Left hindlimb (tissue), 1 donor: ENCODE results near the gene PTK7.

Experiments
- DNase-seq: peaks from one replicate; pipeline ENCODE4 v3.0.0-alpha.2; 2018

Gene PTK7

DNA sequence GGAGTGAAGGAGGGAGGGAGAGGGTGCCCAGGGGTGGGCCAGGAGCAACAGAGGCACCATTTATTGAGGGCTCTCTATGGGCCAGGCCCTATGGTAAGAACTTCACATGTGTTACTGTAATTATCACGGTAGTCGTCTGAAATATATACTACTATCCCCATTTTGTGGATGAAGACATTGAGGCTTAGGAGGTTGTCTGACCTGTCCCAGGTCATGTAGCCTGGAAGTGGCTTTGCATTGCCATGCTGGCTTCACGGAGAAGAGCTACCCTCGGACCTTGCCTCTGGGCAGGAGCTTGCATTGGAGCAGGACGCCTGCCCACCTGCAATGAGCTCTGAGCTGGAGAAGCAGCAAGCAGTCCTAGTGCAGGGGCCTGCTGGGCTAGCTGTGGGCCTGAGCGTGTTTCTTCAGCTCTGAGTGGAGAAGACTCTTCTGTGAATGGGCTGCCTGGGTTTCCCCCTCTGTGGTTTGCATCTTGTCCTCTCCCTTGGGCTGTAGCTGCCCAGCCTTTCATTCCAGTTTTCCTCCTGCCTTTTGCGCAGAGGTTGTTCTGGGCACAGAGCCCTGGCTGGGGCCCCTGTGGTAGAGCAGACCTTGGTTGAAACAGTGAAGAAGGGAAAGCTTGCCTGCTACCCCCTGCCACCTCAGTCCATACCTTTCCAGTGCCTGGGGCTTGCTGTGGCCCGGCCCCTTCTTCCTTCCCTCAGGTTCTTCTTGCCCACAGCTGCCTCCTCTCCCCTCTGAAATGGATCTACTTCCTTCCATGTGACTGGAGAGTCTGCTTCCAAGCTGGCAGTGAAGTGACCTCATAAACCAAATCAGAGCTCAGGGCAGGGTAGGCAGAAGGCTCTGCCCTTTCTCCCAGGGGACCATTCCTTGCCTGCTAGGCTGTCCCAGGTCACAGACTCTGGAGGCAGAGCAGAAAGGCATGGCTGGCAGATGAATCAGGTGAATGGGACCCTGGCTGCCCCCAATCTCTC lies 70.9 kb downstream of the PTK7 start:
- no peak for DNase-seq

DNA sequence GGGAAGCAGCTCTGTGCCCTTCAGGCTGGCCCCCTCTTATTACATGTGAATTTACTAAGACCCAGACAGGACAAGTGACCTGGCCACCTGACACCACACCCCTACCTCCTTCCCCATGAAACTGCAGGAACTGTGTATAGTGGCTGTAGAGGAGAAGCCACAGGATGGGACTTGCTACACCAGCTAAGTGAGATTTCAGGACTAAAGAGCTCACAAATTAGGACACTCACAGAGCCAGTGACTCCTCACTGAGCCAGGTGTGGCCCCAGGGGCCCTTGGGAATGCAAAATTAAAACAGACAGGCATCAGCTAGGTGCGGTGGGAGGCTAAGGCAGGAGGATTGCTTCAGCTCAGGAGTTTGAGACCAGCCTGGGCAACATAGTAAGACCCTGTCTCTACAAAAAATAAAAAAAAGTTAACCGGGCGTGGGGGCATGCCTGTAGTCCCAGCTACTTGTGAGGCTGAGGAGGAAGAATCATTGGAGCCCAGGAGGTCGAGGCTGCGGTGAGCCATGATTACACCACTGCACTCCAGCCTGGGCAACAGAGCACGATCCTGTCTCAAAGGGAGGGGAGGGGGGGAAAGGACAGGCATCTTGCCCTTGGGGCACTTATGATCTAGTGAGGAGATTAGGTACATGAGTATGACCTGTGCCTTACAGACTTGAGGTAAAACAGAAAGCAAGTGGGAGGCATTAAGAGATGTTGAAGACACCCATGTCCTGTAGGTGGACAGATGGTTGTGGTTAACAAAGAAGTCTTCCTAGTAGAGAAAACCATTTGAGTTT lies 71.8 kb downstream of the PTK7 start:
- no peak for DNase-seq

DNA sequence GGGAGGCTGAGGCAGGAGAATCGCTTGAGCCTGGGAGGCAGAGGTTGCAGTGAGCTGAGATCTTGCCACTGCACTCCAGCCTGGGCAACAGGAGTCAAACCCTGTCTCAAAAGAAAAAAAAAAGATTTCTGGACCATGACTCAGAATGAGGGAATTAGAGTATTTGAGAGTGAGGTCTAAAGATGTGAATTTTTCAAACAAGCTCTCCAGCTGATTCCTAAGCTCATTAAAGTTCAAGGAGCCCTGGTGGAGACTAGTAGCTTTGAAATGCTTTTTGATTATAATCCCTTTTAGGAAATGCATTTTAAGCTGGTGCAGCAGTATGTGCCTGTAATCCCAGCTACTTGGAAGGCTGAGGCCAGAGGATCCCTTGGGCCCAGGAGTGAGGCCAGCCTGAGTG lies 73.2 kb downstream of the PTK7 start:
- DNase-seq: no peak

DNA sequence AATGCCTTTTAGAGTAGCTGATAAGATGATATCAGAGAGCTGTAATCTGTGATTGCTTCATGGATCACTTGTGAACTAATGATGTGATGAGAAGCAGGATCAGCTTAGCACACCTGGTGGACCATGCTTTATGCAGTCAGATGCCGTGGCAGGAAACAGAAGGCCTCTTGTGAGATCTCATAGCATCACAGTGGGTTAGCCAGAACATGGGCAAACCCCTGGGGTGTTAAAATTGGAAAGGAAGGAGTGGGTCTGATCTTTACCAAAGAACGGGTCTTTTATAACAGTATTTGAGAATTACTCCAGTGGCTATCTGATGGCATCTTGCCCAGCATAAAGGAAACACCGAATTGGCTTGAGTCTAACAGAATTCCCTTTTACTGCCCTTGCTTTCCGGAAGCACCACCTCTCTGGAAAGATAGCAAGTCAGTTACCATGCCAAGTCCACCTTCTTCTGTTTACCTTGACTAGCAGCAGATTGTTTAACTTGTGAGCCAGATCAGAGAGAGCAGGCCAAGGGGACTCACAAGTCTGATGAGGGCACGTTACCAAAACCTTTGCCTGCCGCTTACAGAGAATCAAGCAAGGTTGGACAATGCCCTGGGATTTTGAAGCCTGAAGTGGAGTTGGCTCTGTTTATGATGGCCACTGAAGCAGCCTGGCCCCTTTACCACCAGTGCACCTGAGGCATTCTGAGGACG lies 74.1 kb downstream of the PTK7 start:
- no peak for DNase-seq

DNA sequence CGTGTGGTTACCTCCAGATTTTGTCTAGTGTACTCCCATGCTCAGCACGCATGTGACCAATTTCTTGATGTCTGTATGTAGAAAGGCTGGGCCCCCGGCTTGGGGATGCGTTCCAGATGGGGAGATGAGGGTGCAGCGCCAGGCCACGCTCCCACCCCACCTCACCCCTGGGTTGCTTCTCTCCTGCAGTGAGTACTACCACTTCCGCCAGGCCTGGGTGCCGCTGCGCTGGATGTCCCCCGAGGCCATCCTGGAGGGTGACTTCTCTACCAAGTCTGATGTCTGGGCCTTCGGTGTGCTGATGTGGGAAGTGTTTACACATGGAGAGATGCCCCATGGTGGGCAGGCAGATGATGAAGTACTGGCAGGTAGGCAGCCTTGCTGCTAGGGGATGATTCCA lies 83.5 kb downstream of the PTK7 start:
- DNase-seq: no peak

DNA sequence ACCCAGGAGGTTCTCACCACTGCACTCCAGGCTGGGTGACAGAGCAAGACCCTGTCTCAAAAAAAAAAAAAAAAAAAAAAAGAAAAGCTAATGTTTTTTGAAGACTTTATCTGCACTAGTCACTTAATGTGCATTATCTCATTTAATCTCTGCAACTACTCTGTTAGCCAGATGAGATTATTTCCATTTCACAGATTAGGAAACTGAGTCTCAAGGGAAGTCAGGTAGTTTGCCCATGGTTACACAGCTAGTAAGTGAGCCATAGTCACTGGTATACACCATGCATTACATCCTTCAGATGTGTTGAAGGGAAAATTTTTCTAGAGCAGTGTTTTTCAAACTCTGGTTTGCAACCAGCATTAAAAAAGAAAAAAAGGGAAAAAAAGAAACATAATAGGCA lies 87.8 kb downstream of the PTK7 start:
- DNase-seq: no peak

DNA sequence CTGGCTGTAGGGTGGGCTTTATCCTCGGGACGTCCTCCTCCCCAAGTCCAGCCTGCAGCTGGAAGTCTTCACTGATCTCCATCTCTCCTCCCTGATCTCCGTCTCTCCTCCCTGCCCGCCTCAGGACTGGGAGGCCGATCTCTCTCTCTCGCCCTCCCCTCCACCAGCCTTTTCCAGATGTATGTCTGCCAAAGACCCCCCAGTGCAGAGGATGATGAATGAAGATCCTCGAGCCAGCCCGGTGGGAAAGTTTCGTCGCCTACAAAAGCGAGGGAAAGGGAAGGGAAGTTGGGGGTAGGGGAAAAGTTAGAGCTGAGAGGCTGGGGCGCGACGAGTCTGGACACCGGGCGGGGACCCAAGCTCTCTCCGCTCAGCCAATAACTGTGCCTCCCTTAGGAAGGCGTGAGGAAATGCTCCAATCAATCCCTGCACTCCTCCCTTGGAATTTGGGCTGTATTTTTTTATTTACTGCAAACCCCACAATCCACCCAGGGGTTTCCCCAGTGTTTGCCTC lies 94.4 kb downstream of the PTK7 start:
- DNase-seq: no peak

DNA sequence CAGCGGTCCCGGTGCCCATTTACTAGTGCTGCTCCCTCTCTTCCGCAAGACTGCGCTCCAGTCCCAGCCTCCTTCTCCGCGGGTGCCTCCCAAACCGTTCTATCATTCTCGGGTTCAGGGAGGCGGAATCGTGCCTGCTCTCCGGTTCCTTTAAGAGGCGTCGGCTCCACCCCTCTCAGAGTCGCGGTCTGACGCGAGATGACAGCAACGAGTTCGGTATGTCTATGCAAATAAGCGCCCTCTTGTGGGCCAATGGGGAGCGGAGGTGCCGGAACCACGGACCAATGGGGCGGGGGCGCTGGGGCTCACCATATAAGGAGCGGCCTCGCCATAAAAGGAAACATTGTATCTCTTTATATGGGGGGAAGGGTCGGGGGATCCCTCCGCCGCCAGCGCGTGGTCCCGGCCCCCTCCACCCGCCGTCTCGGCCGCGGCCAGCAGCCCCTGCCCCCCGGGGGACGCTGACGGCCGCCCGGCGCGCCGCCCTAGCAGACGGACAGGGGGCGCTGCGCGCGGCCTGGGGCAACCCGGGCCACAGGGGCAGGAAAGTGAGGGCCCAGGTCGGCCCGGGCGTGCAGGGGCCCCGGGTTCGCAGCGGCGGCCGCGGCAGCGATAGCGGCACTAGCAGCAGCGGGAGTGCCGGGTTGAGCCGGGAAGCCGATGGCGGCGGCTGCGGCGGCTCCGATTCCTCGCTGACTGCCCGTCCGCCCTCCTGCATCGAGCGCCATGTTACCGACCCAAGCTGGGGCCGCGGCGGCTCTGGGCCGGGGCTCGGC lies 95.0 kb downstream of the PTK7 start, which contains the start of gene SRF:
TSS of gene SRF (plus strand) at position 339 of the 776 bp plus-strand sequence. CDS start at position 727, 388 bp downstream.
- DNase-seq: peak; percentile 100

DNA sequence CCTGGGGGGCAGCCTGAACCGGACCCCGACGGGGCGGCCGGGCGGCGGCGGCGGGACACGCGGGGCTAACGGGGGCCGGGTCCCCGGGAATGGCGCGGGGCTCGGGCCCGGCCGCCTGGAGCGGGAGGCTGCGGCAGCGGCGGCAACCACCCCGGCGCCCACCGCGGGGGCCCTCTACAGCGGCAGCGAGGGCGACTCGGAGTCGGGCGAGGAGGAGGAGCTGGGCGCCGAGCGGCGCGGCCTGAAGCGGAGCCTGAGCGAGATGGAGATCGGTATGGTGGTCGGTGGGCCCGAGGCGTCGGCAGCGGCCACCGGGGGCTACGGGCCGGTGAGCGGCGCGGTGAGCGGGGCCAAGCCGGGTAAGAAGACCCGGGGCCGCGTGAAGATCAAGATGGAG lies 95.6 kb downstream of the PTK7 start:
- no peak for DNase-seq

DNA sequence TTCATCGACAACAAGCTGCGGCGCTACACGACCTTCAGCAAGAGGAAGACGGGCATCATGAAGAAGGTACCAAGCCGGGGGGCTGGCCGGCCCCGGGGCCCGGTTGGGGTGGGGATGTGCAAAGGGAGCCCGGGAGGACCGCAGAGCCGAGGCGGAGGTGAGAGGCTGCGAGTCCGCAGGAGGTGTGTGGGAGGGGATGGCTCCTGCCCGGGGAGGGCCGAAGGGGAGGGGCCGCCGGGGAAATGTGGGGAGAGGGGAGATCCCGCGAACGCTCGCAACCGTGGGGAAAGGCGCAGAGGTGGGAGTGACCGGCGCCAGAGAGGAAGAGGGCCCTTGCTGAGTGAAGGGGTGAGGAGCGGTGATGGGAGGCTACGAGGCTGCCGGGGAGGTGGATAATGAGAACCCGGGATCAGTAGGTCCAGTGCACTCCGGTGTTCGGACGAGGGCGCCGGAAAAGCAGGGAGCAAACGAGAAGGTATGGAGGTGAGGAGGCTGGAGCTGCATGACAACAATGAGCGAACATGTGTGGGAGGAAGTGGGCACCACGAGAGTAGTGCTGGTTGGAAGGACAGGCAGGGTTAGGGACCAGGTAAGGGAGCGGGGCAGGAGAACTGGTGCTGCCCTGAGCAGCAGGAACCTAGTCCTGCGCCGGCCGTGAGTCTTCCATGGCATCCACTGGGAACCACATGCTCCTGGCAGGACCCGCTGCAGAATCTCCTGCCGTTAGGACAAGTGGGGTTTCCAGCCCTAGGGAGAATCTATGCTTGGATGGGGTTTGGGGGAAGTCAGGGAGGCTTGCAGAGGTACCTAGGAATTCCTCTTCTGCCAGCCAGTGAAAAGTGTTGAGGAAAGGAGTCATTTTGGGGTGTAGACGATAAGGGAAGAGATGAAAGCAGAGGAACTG lies 96.2 kb downstream of the PTK7 start:
- DNase-seq: peak; percentile 76

DNA sequence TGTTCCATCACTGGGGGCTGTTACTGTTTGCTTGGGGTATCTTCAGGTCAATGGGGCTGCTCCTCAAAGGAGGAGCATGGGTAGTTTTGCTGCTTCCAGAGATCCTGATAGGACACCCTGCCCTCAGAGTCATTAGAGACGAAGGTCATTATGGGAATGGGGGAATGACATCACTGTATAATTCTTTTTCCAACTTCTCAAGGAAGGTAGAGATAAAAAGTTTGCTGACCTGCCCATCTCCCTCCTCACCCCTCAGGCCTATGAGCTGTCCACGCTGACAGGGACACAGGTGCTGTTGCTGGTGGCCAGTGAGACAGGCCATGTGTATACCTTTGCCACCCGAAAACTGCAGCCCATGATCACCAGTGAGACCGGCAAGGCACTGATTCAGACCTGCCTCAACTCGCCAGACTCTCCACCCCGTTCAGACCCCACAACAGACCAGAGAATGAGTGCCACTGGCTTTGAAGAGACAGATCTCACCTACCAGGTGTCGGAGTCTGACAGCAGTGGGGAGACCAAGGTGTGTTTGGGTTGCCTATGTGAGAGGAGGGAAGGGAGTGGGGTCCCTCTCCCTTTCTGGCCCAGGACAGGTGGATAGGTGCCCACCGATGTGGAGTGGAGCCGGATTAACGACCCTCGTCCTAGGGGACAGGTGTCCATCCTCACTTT lies 97.6 kb downstream of the PTK7 start:
- no peak for DNase-seq

DNA sequence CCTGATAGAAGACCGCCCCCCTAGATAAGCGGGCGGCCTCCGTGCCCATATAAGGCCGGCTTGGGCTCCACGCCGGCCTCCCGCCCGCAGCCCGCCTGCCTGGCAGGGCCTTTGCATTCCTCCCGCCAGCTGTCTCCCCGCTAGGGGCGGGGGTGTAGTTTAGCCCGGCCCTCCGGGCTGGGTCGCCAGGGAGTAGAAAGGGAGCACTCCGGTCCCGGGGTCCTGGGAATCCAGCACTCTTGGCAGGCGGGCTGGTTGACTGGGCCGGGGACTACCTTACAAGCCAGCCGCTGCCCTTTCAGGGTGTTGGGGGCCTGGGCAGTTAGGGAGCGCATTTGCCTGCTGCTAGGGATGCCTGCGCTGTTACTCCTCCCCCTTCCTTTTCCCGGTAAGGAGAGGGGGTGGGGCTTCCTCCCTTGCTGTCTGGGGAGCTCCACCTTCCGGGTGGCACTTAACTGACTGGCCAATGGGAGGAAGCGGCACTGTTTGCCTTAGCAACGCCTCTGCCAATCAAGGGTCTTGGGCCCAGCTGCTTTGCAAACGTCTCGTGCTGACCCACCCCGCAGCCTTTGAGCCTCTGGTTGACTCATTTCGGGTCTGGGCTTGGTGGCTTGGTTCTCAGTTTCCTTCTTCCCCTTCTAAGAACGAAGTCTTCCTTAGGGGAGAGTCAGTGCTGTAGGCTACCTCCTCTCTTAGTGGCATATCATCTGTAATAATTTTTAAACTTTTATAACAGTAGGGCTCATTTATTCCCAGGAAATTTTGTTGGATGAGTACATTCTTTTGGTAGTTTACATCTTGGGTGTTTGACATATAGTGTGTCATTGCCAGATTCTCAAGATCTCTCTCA lies 98.4 kb downstream of the PTK7 start:
- DNase-seq: peak; percentile 98

DNA sequence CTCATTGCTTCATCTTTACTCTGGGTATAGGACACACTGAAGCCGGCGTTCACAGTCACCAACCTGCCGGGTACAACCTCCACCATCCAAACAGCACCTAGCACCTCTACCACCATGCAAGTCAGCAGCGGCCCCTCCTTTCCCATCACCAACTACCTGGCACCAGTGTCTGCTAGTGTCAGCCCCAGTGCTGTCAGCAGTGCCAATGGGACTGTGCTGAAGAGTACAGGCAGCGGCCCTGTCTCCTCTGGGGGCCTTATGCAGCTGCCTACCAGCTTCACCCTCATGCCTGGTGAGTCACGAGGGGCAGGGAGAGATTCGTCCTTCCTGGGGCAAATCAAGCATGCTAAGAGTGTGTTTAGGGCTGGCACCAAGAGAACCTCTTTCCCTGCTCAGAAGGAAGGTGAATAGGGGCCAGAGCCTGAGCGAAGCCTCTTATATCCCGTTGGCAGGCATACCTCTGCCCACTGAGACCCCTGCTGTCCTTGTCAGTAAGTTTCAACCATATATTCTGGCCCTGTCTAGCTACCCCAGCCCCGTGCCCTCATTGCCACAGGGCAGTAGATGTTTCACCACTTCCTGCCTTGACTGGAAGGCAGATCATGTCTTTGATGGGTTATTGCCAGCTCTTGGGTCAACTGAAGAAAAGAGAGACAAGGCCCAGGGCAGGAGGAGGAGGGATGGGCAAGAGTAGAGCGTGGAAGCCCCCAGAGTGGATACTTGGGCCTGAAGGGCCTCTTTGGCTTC lies 99.7 kb downstream of the PTK7 start:
- no peak for DNase-seq

DNA sequence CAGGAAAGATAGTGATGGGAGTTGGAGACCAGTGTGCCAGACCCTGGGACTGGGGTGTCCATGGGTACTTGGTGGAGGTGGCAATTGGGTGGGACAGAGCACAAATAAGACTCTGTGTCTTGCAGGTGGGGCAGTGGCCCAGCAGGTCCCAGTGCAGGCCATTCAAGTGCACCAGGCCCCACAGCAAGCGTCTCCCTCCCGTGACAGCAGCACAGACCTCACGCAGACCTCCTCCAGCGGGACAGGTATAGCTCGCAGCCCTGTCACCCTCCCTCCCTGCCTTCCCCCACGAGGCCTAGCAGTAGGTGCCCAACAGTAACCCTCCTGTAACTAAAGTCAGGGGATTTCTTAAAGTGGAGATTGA lies 100.3 kb downstream of the PTK7 start:
- no peak for DNase-seq

DNA sequence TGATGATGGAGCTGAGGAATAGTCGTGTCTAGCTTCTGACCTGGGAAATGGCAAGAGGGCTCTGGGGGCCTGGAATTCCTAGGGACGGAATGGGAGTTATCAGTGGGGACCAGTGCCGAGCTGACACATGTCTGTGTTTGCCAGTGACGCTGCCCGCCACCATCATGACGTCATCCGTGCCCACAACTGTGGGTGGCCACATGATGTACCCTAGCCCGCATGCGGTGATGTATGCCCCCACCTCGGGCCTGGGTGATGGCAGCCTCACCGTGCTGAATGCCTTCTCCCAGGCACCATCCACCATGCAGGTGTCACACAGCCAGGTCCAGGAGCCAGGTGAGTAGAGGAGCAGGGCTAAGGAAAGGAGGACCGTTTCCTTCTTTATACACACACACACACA lies 102.0 kb downstream of the PTK7 start:
- no peak for DNase-seq

DNA sequence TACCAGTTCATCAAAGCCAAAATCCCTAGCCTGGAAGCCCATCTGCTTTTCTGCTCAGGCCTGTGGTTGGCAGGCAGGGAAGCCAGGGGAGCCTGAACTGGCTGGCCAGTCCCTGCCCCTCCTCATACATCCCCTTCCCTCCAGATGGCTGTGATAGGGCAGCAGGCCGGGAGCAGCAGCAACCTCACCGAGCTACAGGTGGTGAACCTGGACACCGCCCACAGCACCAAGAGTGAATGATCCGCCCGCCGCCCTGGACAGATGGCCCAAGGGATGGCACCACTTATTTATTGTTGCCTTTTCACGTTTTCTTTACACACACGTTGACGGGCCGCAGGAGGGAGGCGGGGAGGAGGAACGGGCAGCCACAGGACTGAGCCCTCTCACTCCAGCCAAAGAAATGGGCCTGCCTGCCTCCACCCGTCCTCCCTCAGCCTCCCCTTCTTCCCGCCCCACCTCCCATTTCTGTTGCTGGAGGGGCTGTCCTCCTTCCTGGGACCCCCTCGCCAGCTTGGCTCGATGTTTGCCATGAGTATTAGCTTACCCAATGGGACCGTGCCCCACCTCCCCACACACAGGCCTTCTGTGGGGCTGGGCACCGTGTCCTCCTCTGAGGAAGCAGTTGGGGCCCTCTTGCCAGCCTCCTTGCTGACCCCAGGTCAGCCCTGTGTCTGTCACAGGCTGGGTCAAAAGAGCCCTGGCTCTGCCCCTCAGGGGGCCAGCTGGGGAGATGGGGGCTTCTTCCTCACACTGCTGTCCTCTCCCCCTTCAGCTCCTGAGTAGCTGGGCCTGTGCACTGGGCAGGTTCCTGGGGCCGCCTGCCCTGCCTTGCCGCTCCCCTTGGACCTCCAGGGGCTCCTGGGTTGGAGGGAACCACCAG lies 103.1 kb downstream of the PTK7 start:
- DNase-seq: no peak

DNA sequence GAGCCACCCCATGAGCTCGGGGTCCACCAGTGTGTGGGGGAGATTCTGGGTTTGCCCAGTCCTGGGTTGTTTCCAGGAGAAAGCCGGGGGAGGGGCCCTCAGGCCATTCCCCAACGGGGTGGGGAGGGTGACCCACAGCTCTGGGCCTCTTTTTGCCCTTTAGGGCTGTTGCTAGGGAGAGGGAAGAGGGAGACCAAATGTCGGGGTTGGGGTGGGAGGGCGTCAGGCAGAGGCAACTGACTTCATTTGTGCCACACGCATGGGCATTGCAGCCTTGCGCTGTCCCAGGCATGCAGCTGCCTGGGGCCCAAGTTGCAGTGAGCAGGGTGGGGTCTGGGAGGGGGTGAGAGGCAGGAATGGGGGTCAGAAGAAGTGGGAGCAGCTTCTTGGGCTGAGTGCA lies 103.9 kb downstream of the PTK7 start:
- no peak for DNase-seq

DNA sequence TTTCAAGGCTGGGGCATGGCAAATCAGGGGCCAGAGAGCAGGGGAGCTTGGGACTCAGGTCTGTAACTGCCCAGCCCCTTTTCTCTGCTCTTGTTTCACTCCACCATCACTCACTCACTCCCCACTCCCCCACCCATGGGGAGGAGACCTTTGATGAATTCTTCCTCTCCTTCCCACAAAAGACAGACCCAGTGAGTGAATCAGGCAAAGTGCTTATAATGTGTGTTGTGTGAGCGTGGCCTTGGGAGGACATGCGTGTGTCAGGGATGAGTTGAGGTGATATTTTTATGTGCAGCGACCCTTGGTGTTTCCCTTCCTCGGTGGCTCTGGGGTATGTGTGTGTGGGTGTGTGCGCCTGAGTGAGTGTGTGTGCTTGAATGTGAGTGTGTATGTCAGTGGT lies 104.9 kb downstream of the PTK7 start:
- no peak for DNase-seq
